Measurements from ENCODE around the gene PBX3. TPM values are rescaled to one million over a fixed set of nuclear protein-coding genes. Genes with fewer than 3 reads are reported as not detected.

PBX3 gene
- total RNA-seq, 1 experiment from 2014 or later: 39.0 TPM

DNA sequence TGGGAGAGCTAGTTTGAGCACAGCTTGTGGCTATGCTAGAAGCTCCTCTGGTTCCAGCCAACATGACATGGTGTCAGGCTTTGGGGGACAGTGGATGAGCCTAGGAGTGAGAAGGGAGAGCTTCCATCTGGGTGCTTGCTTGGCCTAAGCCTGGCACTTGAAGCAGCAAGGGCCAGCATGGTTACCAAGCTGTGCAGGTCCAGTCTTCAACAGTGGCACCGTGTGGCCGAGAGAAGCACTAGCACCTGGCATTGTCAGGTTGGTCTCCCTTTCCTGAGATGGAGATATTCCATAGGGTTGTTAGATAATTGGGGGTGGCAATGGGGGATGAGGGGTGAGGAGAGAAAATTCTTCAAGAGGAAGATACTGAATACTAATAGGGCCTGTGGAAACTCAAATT, 261.9 kb downstream of the PBX3 start:
- Histone ChIP-seq H3K9me3 (ENCODE audit: control insufficient read depth, insufficient read depth, low read depth, low read length) (no peaks in the 10 kb centered on the region), H3K4me3 (ENCODE audit: low read depth in 2 of 2, low read length in 2 of 2) (no peak overlapping the region), H3K27ac (ENCODE audit: low read length) (no peak overlapping the region), H3K4me1 (ENCODE audit: control insufficient read depth, insufficient read depth, low read length) (no peaks in the 10 kb centered on the region), H3K36me3 (ENCODE audit: control insufficient read depth, insufficient read depth, low read length) (no peaks in the 10 kb centered on the region), H3K27me3 (ENCODE audit: control insufficient read depth, insufficient read depth, low read length) (no peaks in the 10 kb centered on the region)
- ATAC-seq: no peak
- no peak for DNase-seq (ENCODE audit: low read depth, low spot score)
- intact Hi-C loops (cut with micrococcal nuclease; ENCODE audit: unreplicated experiment): no loop called here
- ChIA-PET POLR2A (no interaction called here), CTCF (no interaction called here)
- in situ Hi-C loops (cut with HindIII; ENCODE audit: low pct_unique_long_range_greater_than_20kb, low sequenced_read_pairs): no loop called here
- no peak for TF ChIP-seq POLR2AphosphoS5 (IDR thresholded peaks at IDR 0.05; ENCODE audit: low read depth, low read length)
- TF ChIP-seq, protein P1, sequence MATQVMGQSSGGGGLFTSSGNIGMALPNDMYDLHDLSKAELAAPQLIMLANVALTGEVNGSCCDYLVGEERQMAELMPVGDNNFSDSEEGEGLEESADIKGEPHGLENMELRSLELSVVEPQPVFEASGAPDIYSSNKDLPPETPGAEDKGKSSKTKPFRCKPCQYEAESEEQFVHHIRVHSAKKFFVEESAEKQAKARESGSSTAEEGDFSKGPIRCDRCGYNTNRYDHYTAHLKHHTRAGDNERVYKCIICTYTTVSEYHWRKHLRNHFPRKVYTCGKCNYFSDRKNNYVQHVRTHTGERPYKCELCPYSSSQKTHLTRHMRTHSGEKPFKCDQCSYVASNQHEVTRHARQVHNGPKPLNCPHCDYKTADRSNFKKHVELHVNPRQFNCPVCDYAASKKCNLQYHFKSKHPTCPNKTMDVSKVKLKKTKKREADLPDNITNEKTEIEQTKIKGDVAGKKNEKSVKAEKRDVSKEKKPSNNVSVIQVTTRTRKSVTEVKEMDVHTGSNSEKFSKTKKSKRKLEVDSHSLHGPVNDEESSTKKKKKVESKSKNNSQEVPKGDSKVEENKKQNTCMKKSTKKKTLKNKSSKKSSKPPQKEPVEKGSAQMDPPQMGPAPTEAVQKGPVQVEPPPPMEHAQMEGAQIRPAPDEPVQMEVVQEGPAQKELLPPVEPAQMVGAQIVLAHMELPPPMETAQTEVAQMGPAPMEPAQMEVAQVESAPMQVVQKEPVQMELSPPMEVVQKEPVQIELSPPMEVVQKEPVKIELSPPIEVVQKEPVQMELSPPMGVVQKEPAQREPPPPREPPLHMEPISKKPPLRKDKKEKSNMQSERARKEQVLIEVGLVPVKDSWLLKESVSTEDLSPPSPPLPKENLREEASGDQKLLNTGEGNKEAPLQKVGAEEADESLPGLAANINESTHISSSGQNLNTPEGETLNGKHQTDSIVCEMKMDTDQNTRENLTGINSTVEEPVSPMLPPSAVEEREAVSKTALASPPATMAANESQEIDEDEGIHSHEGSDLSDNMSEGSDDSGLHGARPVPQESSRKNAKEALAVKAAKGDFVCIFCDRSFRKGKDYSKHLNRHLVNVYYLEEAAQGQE (IDR thresholded peaks at IDR 0.05; ENCODE audit: insufficient read depth in 1 of 2, low read depth in 2 of 2, low read length in 1 of 2): no peak
- BruUV-seq (replicated peaks): no TSS peak

DNA sequence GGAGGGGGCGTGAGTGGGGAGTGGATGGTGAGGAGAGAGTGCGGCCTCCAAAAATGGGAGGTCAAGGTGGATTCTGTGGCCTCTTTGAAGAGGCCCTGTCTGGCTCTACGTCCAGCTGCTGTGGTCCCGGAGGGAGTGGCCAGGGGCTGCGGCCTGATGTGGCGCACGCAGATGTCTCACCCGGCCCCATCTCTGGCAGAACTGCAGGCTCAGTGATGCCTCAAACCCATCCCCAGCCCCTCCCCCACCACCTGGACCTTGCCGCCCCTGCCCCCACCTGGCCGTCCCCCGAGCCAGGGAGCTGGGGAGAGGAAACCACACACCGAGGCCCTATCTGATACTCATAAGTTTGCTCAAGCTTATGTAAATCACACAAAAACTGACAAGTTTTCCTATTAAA, 267.6 kb downstream of the PBX3 start:
- no peaks in the 10 kb centered on the region for H3K9me3 ChIP-seq (ENCODE audit: control insufficient read depth, insufficient read depth, low read depth, low read length)
- no peak for DNase-seq (ENCODE audit: low read depth, low spot score)
- ChIA-PET POLR2A (interaction anchor here (0.6 kb wide), 1 partner anchor 153 kb away, joined by 9 read pairs; no protein-coding TSS in a partner anchor), CTCF (no interaction called here)
- no peak overlapping the region for H3K27ac ChIP-seq (ENCODE audit: low read length)
- no TSS peak for BruUV-seq (replicated peaks)
- H3K36me3 ChIP-seq (ENCODE audit: control insufficient read depth, insufficient read depth, low read length): no peaks in the 10 kb centered on the region
- TF ChIP-seq, protein P2, sequence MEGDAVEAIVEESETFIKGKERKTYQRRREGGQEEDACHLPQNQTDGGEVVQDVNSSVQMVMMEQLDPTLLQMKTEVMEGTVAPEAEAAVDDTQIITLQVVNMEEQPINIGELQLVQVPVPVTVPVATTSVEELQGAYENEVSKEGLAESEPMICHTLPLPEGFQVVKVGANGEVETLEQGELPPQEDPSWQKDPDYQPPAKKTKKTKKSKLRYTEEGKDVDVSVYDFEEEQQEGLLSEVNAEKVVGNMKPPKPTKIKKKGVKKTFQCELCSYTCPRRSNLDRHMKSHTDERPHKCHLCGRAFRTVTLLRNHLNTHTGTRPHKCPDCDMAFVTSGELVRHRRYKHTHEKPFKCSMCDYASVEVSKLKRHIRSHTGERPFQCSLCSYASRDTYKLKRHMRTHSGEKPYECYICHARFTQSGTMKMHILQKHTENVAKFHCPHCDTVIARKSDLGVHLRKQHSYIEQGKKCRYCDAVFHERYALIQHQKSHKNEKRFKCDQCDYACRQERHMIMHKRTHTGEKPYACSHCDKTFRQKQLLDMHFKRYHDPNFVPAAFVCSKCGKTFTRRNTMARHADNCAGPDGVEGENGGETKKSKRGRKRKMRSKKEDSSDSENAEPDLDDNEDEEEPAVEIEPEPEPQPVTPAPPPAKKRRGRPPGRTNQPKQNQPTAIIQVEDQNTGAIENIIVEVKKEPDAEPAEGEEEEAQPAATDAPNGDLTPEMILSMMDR (IDR thresholded peaks at IDR 0.05): no peak
- TF ChIP-seq, protein P1 (IDR thresholded peaks at IDR 0.05; ENCODE audit: insufficient read depth in 1 of 2, low read depth in 2 of 2, low read length in 1 of 2): no peak
- no peak for TF ChIP-seq TCF7L2 (IDR thresholded peaks at IDR 0.05; ENCODE audit: low read depth, low read length)
- TF ChIP-seq SIN3A (IDR thresholded peaks at IDR 0.05; ENCODE audit: borderline replicate concordance, insufficient read depth, low read depth, low read length): no peak
- TF ChIP-seq POLR2AphosphoS5 (IDR thresholded peaks at IDR 0.05; ENCODE audit: low read depth, low read length): no peak
- in situ Hi-C loops (cut with HindIII; ENCODE audit: low pct_unique_long_range_greater_than_20kb, low sequenced_read_pairs) (no loop called here), intact Hi-C loops (cut with micrococcal nuclease; ENCODE audit: unreplicated experiment) (no loop called here)
- no peak overlapping the region for H3K4me3 ChIP-seq (ENCODE audit: low read depth in 2 of 2, low read length in 2 of 2)
- H3K4me1 ChIP-seq (ENCODE audit: control insufficient read depth, insufficient read depth, low read length): no peaks in the 10 kb centered on the region
- H3K27me3 ChIP-seq (ENCODE audit: control insufficient read depth, insufficient read depth, low read length): no peaks in the 10 kb centered on the region
- no peak for ATAC-seq
